A549 (cell line): Measurements from ENCODE around the gene PRKN.

ENCODE experiments used
- CBX2 ChIP-seq: fragments of 200-600 bp; sonication (generic); IDR thresholded peaks from 2 replicates; pipeline ENCODE4 v1.6.1; 2016; ENCODE audit warnings: low read depth, mild to moderate bottlenecking, borderline replicate concordance
- HDAC2 ChIP-seq: fragments of 200-600 bp; sonication (generic); IDR thresholded peaks from 2 replicates; pipeline ENCODE4 v1.6.1; 2016
- JUN ChIP-seq, 2 experiments: fragments of >200 bp; sonication (Bioruptor Twin); formaldehyde crosslinking; IDR thresholded peaks; 2 replicates in 1 of 2; 3 replicates in 1 of 2; pipeline ENCODE4 v1.6.1; 2016 to 2017
- KDM1A ChIP-seq: fragments of 200-600 bp; sonication (generic); IDR thresholded peaks from 2 replicates; pipeline ENCODE4 v1.6.1; 2016; ENCODE audit warnings: low read depth, mild to moderate bottlenecking
- KDM5A ChIP-seq: fragments of 200-600 bp; sonication (generic); IDR thresholded peaks from 2 replicates; pipeline ENCODE4 v1.6.1; 2016; ENCODE audit warnings: antibody characterized with exemption, mild to moderate bottlenecking
- PHF8 ChIP-seq: fragments of 200-600 bp; sonication (generic); IDR thresholded peaks from 2 replicates; pipeline ENCODE4 v1.6.1; 2016; ENCODE audit warnings: low read depth, mild to moderate bottlenecking, antibody characterized with exemption, moderate library complexity, borderline replicate concordance
- POLR2A ChIP-seq: IDR thresholded peaks from 2 replicates; pipeline ENCODE4 v1.6.1; 2012; ENCODE audit warnings: mild to moderate bottlenecking, low read length
- RAD21 ChIP-seq, 2 experiments: fragments of >200 bp in 1 of 2; sonication (Bioruptor Twin) in 1 of 2; formaldehyde crosslinking in 1 of 2; IDR thresholded peaks in 1 of 2; conservative IDR thresholded peaks in 1 of 2; 2 replicates in 1 of 2; 3 replicates in 1 of 2; pipeline ENCODE4 v1.6.1; 2012 to 2018; ENCODE audit warnings: inconsistent platforms in 1 of 2
- RCOR1 ChIP-seq: fragments of 150-350 bp; IDR thresholded peaks from 2 replicates; pipeline ENCODE4 v1.6.1; 2014; ENCODE audit warnings: antibody characterized with exemption, low read length, low read depth
- RFX5 ChIP-seq: fragments of 450-650 bp; IDR thresholded peaks from 2 replicates; pipeline ENCODE4 v1.7.1; 2014; ENCODE audit warnings: antibody characterized with exemption, mild to moderate bottlenecking, moderate library complexity
- SMC3 ChIP-seq: fragments of >200 bp; sonication (Bioruptor Twin); formaldehyde crosslinking; IDR thresholded peaks from 3 replicates; pipeline ENCODE4 v1.6.1; 2018; ENCODE audit warnings: inconsistent platforms
- TF ChIP-seq, protein P1 (sequence below): fragments of >200 bp; sonication (Bioruptor Twin); formaldehyde crosslinking; IDR thresholded peaks from 3 replicates; pipeline ENCODE4 v1.5.1; 2016
- TF ChIP-seq, protein P2 (sequence below): fragments of 200-600 bp; sonication (generic); IDR thresholded peaks from 2 replicates; pipeline ENCODE4 v1.6.1; 2016; ENCODE audit warnings: antibody characterized with exemption, mild to moderate bottlenecking, moderate library complexity

GRCh38 chr6:161889324-161889723, 838.2 kb downstream of the PRKN start:
- TF ChIP-seq, protein P1, sequence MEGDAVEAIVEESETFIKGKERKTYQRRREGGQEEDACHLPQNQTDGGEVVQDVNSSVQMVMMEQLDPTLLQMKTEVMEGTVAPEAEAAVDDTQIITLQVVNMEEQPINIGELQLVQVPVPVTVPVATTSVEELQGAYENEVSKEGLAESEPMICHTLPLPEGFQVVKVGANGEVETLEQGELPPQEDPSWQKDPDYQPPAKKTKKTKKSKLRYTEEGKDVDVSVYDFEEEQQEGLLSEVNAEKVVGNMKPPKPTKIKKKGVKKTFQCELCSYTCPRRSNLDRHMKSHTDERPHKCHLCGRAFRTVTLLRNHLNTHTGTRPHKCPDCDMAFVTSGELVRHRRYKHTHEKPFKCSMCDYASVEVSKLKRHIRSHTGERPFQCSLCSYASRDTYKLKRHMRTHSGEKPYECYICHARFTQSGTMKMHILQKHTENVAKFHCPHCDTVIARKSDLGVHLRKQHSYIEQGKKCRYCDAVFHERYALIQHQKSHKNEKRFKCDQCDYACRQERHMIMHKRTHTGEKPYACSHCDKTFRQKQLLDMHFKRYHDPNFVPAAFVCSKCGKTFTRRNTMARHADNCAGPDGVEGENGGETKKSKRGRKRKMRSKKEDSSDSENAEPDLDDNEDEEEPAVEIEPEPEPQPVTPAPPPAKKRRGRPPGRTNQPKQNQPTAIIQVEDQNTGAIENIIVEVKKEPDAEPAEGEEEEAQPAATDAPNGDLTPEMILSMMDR: no peak
- TF ChIP-seq POLR2A (no peak), RAD21 (conservative IDR thresholded peaks at IDR 0.05 in 1 of 2, IDR thresholded peaks at IDR 0.05 in 1 of 2) (no peak), PHF8 (no peak), RFX5 (no peak), KDM5A (no peak), JUN (IDR thresholded peaks at IDR 0.05) (no peak), RCOR1 (no peak), HDAC2 (no peak), CBX2 (no peak), SMC3 (no peak), KDM1A (no peak)
- TF ChIP-seq, protein P2, sequence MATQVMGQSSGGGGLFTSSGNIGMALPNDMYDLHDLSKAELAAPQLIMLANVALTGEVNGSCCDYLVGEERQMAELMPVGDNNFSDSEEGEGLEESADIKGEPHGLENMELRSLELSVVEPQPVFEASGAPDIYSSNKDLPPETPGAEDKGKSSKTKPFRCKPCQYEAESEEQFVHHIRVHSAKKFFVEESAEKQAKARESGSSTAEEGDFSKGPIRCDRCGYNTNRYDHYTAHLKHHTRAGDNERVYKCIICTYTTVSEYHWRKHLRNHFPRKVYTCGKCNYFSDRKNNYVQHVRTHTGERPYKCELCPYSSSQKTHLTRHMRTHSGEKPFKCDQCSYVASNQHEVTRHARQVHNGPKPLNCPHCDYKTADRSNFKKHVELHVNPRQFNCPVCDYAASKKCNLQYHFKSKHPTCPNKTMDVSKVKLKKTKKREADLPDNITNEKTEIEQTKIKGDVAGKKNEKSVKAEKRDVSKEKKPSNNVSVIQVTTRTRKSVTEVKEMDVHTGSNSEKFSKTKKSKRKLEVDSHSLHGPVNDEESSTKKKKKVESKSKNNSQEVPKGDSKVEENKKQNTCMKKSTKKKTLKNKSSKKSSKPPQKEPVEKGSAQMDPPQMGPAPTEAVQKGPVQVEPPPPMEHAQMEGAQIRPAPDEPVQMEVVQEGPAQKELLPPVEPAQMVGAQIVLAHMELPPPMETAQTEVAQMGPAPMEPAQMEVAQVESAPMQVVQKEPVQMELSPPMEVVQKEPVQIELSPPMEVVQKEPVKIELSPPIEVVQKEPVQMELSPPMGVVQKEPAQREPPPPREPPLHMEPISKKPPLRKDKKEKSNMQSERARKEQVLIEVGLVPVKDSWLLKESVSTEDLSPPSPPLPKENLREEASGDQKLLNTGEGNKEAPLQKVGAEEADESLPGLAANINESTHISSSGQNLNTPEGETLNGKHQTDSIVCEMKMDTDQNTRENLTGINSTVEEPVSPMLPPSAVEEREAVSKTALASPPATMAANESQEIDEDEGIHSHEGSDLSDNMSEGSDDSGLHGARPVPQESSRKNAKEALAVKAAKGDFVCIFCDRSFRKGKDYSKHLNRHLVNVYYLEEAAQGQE: no peak
